GM18873 (cell line): Measurements from ENCODE around the gene NECTIN2.
"Not testable (repeated sequence)": the region's sequence is repeated elsewhere in the genome, so short reads cannot be mapped to it uniquely, and the experiment has no call there.

ENCODE experiments used
- ATAC-seq: cut with Tn5 transposase; IDR thresholded peaks from one replicate; pipeline ENCODE4 v1.9.1; 2021; ENCODE audit warnings: mild to moderate bottlenecking, moderate library complexity, moderate number of reproducible peaks; ENCODE audit not compliant: unreplicated experiment, low FRiP score

NECTIN2 gene

GRCh38 chr19:44879309-44880065 is 33.4 kb downstream of the NECTIN2 start:
- no peak for ATAC-seq

GRCh38 chr19:44882063-44882462 is 36.0 kb downstream of the NECTIN2 start:
- ATAC-seq, result no peak

- not testable (repeated sequence) for ATAC-seq
Measured at GRCh38 chr19:44882619-44883397, 36.7 kb downstream of the NECTIN2 start.

GRCh38 chr19:44883922-44884321 is 37.8 kb downstream of the NECTIN2 start:
- no peak for ATAC-seq

- no peak for ATAC-seq
Measured at GRCh38 chr19:44884566-44884965, 38.5 kb downstream of the NECTIN2 start.

GRCh38 chr19:44886141-44886540 is 40.0 kb downstream of the NECTIN2 start:
- ATAC-seq, result no peak

- no peak for ATAC-seq
Measured at GRCh38 chr19:44887648-44888047, 41.6 kb downstream of the NECTIN2 start.

GRCh38 chr19:44888335-44888734 is 42.2 kb downstream of the NECTIN2 start:
- ATAC-seq, result not testable (repeated sequence)

- no peak for ATAC-seq
Measured at GRCh38 chr19:44889830-44890365, 43.8 kb downstream of the NECTIN2 start.

- ATAC-seq, result peak; percentile 82
Measured at GRCh38 chr19:44890366-44891015, 44.4 kb downstream of the NECTIN2 start.

GRCh38 chr19:44891016-44891882 is 45.2 kb downstream of the NECTIN2 start, which contains the start of gene TOMM40:
TOMM40 (plus strand) TSS chr19:44891254; CDS start chr19:44891416, 162 bp downstream.
- ATAC-seq, result no peak

- ATAC-seq, result no peak
Measured at GRCh38 chr19:44892932-44893331, 46.8 kb downstream of the NECTIN2 start.

GRCh38 chr19:44893332-44894051 is 47.4 kb downstream of the NECTIN2 start:
- ATAC-seq, result no peak

- ATAC-seq, result no peak
Measured at GRCh38 chr19:44894052-44894400, 47.9 kb downstream of the NECTIN2 start.

- ATAC-seq, result no peak
Measured at GRCh38 chr19:44894946-44895345, 48.8 kb downstream of the NECTIN2 start.

GRCh38 chr19:44897835-44898234 is 51.7 kb downstream of the NECTIN2 start:
- no peak for ATAC-seq

- no peak for ATAC-seq
Measured at GRCh38 chr19:44900328-44901244, 54.5 kb downstream of the NECTIN2 start.

- no peak for ATAC-seq
Measured at GRCh38 chr19:44903216-44903601, 57.1 kb downstream of the NECTIN2 start.
